ENCODE data around the gene CHRM4.

CHRM4 gene

GRCh38 chr11:46378296-46378695 is 13.3 kb downstream of the CHRM4 start:
- Histone ChIP-seq H3K36me3 (ENCODE audit: control insufficient read depth in 4 of 4, insufficient read depth in 4 of 4, low read length in 3 of 4) (peaks cover 9 to 57% (median 42%) of the 10 kb centered on the region in 4 experiments), H3K4me1 (ENCODE audit: control extremely low read depth in 1 of 4, control insufficient read depth in 4 of 4, insufficient read depth in 4 of 4, low read length in 3 of 4) (peaks cover 0 to 26% (median 26%) of the 10 kb centered on the region in 4 experiments), H3K4me3 (ENCODE audit: control insufficient read depth in 1 of 7, extremely low read depth in 1 of 7, insufficient read depth in 4 of 7, low read depth in 2 of 7, low read length in 6 of 7) (no peak overlapping the region), H3K27ac (ENCODE audit: insufficient read depth in 1 of 2, low read depth in 1 of 2, low read length in 2 of 2, poor library complexity in 1 of 2, severe bottlenecking in 2 of 2) (no peak overlapping the region), H3K27me3 (replicated peaks in 2 of 5; ENCODE audit: control insufficient read depth in 4 of 5, insufficient read depth in 5 of 5, low read length in 4 of 5) (no peaks in the 10 kb centered on the region), H3K9me3 (ENCODE audit: control extremely low read depth in 1 of 5, control insufficient read depth in 4 of 5, insufficient read depth in 2 of 5, low read depth in 1 of 5, low read length in 4 of 5) (no peaks in the 10 kb centered on the region)
- ChIA-PET POLR2A (no interaction called here), CTCF (interaction anchor here (1.1 to 40.1 kb wide), 7 partner anchors 9 to 160 kb away, joined by 3 to 1037 read pairs (median 4); partner anchors contain the start of gene DGKZ)
- 92% methylated on average over 10 of the region's 10 CpGs for WGBS (ENCODE audit: insufficient coverage)
- no peak for DNase-seq

- H3K4me1 ChIP-seq (ENCODE audit: control extremely low read depth in 1 of 4, control insufficient read depth in 4 of 4, insufficient read depth in 4 of 4, low read length in 3 of 4), result peaks cover 0 to 26% (median 23%) of the 10 kb centered on the region in 4 experiments
- ChIA-PET POLR2A (interaction anchor here (1.1 kb wide), 1 partner anchor 9 kb away, joined by 4 read pairs; no protein-coding TSS in a partner anchor), CTCF (interaction anchor here (1.1 to 40.1 kb wide), 7 partner anchors 9 to 160 kb away, joined by 3 to 1037 read pairs (median 4); partner anchors contain the start of gene DGKZ)
- H3K27ac ChIP-seq (ENCODE audit: insufficient read depth in 1 of 2, low read depth in 1 of 2, low read length in 2 of 2, poor library complexity in 1 of 2, severe bottlenecking in 2 of 2), result no peak overlapping the region
- WGBS (ENCODE audit: insufficient coverage), result 95% methylated on average over 3 of the region's 5 CpGs
- no peak for DNase-seq
- peaks cover 9 to 59% (median 44%) of the 10 kb centered on the region in 4 experiments for H3K36me3 ChIP-seq (ENCODE audit: control insufficient read depth in 4 of 4, insufficient read depth in 4 of 4, low read length in 3 of 4)
- no peaks in the 10 kb centered on the region for H3K9me3 ChIP-seq (ENCODE audit: control extremely low read depth in 1 of 5, control insufficient read depth in 4 of 5, insufficient read depth in 2 of 5, low read depth in 1 of 5, low read length in 4 of 5)
- no peak overlapping the region for H3K4me3 ChIP-seq (ENCODE audit: control insufficient read depth in 1 of 7, extremely low read depth in 1 of 7, insufficient read depth in 4 of 7, low read depth in 2 of 7, low read length in 6 of 7)
- H3K27me3 ChIP-seq (replicated peaks in 2 of 5; ENCODE audit: control insufficient read depth in 4 of 5, insufficient read depth in 5 of 5, low read length in 4 of 5), result no peaks in the 10 kb centered on the region
Observed at GRCh38 chr11:46377831-46378230, 13.7 kb downstream of the CHRM4 start.

DNA sequence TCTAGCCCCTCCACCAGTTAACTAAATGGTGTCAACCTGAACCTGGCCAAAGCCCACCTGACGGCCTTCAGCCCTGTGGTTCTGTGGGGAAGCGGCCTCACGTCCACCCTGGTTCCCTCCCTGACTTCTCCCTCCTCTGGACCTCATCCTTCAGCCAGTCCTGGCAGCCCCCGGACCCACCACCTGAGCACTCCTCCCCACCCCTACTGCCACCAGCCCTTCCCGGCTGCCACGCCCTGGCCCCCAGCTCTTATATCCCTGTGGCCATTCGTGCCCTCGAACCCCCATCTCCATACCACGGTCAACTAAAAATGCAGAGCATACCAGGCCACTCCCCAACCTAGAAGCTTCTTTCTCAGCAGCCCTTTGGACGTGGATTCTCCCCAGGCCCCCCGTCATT is 14.3 kb downstream of the CHRM4 start:
- Histone ChIP-seq H3K27ac (ENCODE audit: insufficient read depth in 1 of 2, low read depth in 1 of 2, low read length in 2 of 2, poor library complexity in 1 of 2, severe bottlenecking in 2 of 2) (no peak overlapping the region), H3K4me1 (ENCODE audit: control extremely low read depth in 1 of 4, control insufficient read depth in 4 of 4, insufficient read depth in 4 of 4, low read length in 3 of 4) (peaks cover 0 to 24% (median 18%) of the 10 kb centered on the region in 4 experiments), H3K9me3 (ENCODE audit: control extremely low read depth in 1 of 5, control insufficient read depth in 4 of 5, insufficient read depth in 2 of 5, low read depth in 1 of 5, low read length in 4 of 5) (no peaks in the 10 kb centered on the region), H3K36me3 (ENCODE audit: control insufficient read depth in 4 of 4, insufficient read depth in 4 of 4, low read length in 3 of 4) (peaks cover 11 to 65% (median 48%) of the 10 kb centered on the region in 4 experiments), H3K4me3 (ENCODE audit: control insufficient read depth in 1 of 7, extremely low read depth in 1 of 7, insufficient read depth in 4 of 7, low read depth in 2 of 7, low read length in 6 of 7) (no peak overlapping the region), H3K27me3 (replicated peaks in 2 of 5; ENCODE audit: control insufficient read depth in 4 of 5, insufficient read depth in 5 of 5, low read length in 4 of 5) (no peaks in the 10 kb centered on the region)
- ChIA-PET CTCF (interaction anchor here (1.1 to 40.1 kb wide), 6 partner anchors 10 to 161 kb away, joined by 3 to 1037 read pairs (median 6); partner anchors contain the start of gene DGKZ), POLR2A (interaction anchor here (1.1 kb wide), 1 partner anchor 9 kb away, joined by 4 read pairs; no protein-coding TSS in a partner anchor)
- WGBS (ENCODE audit: insufficient coverage), result 98% methylated on average over 6 of the region's 11 CpGs
- no peak for DNase-seq

GRCh38 chr11:46376258-46377050 is 15.1 kb downstream of the CHRM4 start:
- WGBS (ENCODE audit: insufficient coverage), result 98% methylated on average over 16 of the region's 19 CpGs
- Histone ChIP-seq H3K4me1 (ENCODE audit: control extremely low read depth in 1 of 4, control insufficient read depth in 4 of 4, insufficient read depth in 4 of 4, low read length in 3 of 4) (peaks cover 0 to 17% (median 12%) of the 10 kb centered on the region in 4 experiments), H3K27me3 (replicated peaks in 2 of 5; ENCODE audit: control insufficient read depth in 4 of 5, insufficient read depth in 5 of 5, low read length in 4 of 5) (no peaks in the 10 kb centered on the region), H3K9me3 (ENCODE audit: control extremely low read depth in 1 of 5, control insufficient read depth in 4 of 5, insufficient read depth in 2 of 5, low read depth in 1 of 5, low read length in 4 of 5) (no peaks in the 10 kb centered on the region), H3K36me3 (ENCODE audit: control insufficient read depth in 4 of 4, insufficient read depth in 4 of 4, low read length in 3 of 4) (peaks cover 17 to 73% (median 54%) of the 10 kb centered on the region in 4 experiments), H3K27ac (ENCODE audit: insufficient read depth in 1 of 2, low read depth in 1 of 2, low read length in 2 of 2, poor library complexity in 1 of 2, severe bottlenecking in 2 of 2) (no peak overlapping the region), H3K4me3 (ENCODE audit: control insufficient read depth in 1 of 7, extremely low read depth in 1 of 7, insufficient read depth in 4 of 7, low read depth in 2 of 7, low read length in 6 of 7) (no peak overlapping the region)
- DNase-seq, result no peak
- ChIA-PET CTCF (interaction anchor here (1.4 to 40.1 kb wide), 4 partner anchors 12 to 161 kb away, joined by 3 to 1037 read pairs (median 8); partner anchors contain the start of gene DGKZ), POLR2A (interaction anchor here (1.1 kb wide), 1 partner anchor 8 kb away, joined by 4 read pairs; no protein-coding TSS in a partner anchor)

DNA sequence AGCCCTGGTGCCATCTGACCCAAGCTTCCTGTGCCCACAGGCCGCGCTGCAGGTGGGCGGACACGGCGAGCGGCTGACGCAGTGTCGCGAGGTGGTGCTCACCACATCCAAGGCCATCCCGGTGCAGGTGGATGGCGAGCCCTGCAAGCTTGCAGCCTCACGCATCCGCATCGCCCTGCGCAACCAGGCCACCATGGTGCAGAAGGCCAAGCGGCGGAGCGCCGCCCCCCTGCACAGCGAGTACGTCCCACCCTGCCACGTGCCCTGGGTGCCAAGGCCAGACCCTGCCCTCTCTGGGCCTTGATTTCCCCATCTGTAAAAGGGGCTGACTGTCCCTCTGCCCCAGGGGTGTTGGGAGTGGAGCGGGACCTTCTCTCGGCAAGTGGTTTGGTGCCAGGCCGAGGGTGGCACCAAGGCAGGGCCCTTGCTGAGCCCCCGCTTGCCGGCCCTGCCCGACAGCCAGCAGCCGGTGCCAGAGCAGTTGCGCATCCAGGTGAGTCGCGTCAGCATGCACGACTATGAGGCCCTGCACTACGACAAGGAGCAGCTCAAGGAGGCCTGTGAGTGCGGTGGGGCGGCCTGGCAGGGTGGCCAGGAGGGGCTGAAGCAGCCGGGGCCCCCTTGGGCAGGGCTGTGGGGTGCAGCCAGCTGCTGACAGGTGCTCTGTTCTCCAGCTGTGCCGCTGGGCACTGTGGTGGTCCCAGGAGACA is 16.0 kb downstream of the CHRM4 start:
- Histone ChIP-seq H3K27ac (ENCODE audit: insufficient read depth in 1 of 2, low read depth in 1 of 2, low read length in 2 of 2, poor library complexity in 1 of 2, severe bottlenecking in 2 of 2) (no peak overlapping the region), H3K36me3 (ENCODE audit: control insufficient read depth in 4 of 4, insufficient read depth in 4 of 4, low read length in 3 of 4) (peaks cover 21 to 80% (median 57%) of the 10 kb centered on the region in 4 experiments), H3K4me1 (ENCODE audit: control extremely low read depth in 1 of 4, control insufficient read depth in 4 of 4, insufficient read depth in 4 of 4, low read length in 3 of 4) (peaks cover 0 to 11% (median 8%) of the 10 kb centered on the region in 4 experiments), H3K27me3 (replicated peaks in 2 of 5; ENCODE audit: control insufficient read depth in 4 of 5, insufficient read depth in 5 of 5, low read length in 4 of 5) (no peaks in the 10 kb centered on the region), H3K4me3 (ENCODE audit: control insufficient read depth in 1 of 7, extremely low read depth in 1 of 7, insufficient read depth in 4 of 7, low read depth in 2 of 7, low read length in 6 of 7) (no peak overlapping the region), H3K9me3 (ENCODE audit: control extremely low read depth in 1 of 5, control insufficient read depth in 4 of 5, insufficient read depth in 2 of 5, low read depth in 1 of 5, low read length in 4 of 5) (no peaks in the 10 kb centered on the region)
- ChIA-PET CTCF (interaction anchor here (1.5 to 40.1 kb wide), 2 partner anchors 27 to 138 kb away, joined by 3 to 1037 read pairs; partner anchors contain the start of gene DGKZ), POLR2A (no interaction called here)
- DNase-seq, result no peak
- WGBS (ENCODE audit: insufficient coverage), result 95% methylated on average over 30 of the region's 38 CpGs

DNA sequence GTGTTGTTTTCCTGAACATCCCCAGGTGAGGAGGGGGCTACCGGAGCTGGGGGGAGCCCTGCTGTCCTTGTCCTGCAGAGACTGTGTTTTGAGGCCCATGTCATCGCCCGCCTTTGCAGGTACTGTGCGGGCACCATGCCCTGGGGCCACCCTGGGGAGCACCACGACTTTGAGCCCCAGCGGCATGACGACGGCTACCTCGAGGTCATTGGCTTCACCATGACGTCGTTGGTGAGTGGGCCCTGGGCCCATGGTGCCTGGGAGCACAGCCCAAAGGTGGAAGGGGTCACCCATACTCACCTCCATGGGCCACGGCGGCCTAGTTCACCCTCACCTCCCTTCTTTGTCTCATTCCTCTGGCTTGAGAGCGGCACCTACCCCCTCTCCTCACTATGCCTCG is 16.8 kb downstream of the CHRM4 start:
- no peaks in the 10 kb centered on the region for H3K9me3 ChIP-seq (ENCODE audit: control extremely low read depth in 1 of 5, control insufficient read depth in 4 of 5, insufficient read depth in 2 of 5, low read depth in 1 of 5, low read length in 4 of 5)
- ChIA-PET POLR2A (no interaction called here), CTCF (interaction anchor here (40.1 kb wide), 1 partner anchor 27 kb away, joined by 1037 read pairs; the partner anchor contains the start of gene DGKZ)
- no peaks in the 10 kb centered on the region for H3K27me3 ChIP-seq (replicated peaks in 2 of 5; ENCODE audit: control insufficient read depth in 4 of 5, insufficient read depth in 5 of 5, low read length in 4 of 5)
- no peak overlapping the region for H3K27ac ChIP-seq (ENCODE audit: insufficient read depth in 1 of 2, low read depth in 1 of 2, low read length in 2 of 2, poor library complexity in 1 of 2, severe bottlenecking in 2 of 2)
- DNase-seq, result no peak
- no peak overlapping the region for H3K4me3 ChIP-seq (ENCODE audit: control insufficient read depth in 1 of 7, extremely low read depth in 1 of 7, insufficient read depth in 4 of 7, low read depth in 2 of 7, low read length in 6 of 7)
- WGBS (ENCODE audit: insufficient coverage), result 97% methylated on average over 15 of the region's 15 CpGs
- peaks cover 0 to 7% (median 6%) of the 10 kb centered on the region in 4 experiments for H3K4me1 ChIP-seq (ENCODE audit: control extremely low read depth in 1 of 4, control insufficient read depth in 4 of 4, insufficient read depth in 4 of 4, low read length in 3 of 4)
- H3K36me3 ChIP-seq (ENCODE audit: control insufficient read depth in 4 of 4, insufficient read depth in 4 of 4, low read length in 3 of 4), result peaks cover 21 to 88% (median 61%) of the 10 kb centered on the region in 4 experiments
